ENCODE data around the gene HUS1. TPM values are rescaled to one million over a fixed set of nuclear protein-coding genes. Genes with fewer than 3 reads are reported as not detected.

HUS1 gene
- total RNA-seq, 1 donor from 2014 or later = 34.4 TPM

DNA sequence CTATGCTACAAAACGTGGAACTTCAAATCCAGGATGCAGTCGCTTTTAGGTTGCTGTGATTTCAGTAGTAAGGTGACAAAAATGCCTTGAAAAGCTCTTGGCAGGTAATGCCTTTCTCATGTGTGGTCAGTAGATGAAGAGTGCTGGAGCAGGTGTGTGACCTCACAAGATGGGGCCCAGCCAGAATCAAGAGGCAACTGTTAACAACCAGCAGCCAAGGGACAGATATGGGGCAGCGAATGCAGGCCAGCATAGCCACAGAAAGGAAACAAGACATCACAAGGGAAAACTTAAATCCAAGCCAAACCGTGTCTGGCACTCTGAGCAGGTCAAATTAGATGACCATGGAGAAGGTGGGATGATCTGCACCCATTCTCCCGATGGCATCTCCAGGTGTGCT lies 12.3 kb downstream of the HUS1 start:
- Mint-ChIP-seq H3K9me3 (ENCODE audit: unreplicated experiment) (peaks cover 2% of the 10 kb centered on the region), H3K27me3 (ENCODE audit: low read depth, unreplicated experiment) (no peaks in the 10 kb centered on the region), H3K4me3 (ENCODE audit: unreplicated experiment) (no peak overlapping the region), H3K36me3 (ENCODE audit: low read depth, unreplicated experiment) (peaks cover 33% of the 10 kb centered on the region), H3K4me1 (ENCODE audit: low read depth, unreplicated experiment) (peaks cover 5% of the 10 kb centered on the region), H3K27ac (ENCODE audit: unreplicated experiment) (no peak overlapping the region)
- TF ChIP-seq, protein P1, sequence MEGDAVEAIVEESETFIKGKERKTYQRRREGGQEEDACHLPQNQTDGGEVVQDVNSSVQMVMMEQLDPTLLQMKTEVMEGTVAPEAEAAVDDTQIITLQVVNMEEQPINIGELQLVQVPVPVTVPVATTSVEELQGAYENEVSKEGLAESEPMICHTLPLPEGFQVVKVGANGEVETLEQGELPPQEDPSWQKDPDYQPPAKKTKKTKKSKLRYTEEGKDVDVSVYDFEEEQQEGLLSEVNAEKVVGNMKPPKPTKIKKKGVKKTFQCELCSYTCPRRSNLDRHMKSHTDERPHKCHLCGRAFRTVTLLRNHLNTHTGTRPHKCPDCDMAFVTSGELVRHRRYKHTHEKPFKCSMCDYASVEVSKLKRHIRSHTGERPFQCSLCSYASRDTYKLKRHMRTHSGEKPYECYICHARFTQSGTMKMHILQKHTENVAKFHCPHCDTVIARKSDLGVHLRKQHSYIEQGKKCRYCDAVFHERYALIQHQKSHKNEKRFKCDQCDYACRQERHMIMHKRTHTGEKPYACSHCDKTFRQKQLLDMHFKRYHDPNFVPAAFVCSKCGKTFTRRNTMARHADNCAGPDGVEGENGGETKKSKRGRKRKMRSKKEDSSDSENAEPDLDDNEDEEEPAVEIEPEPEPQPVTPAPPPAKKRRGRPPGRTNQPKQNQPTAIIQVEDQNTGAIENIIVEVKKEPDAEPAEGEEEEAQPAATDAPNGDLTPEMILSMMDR (IDR thresholded peaks at IDR 0.05; ENCODE audit: insufficient read depth, low read depth, low read length) = no peak
- TF ChIP-seq EZH2 (IDR thresholded peaks at IDR 0.05; ENCODE audit: insufficient read depth, low read length) = no peak
- Histone ChIP-seq H3K27me3 (ENCODE audit: insufficient read depth, low read length) (no peaks in the 10 kb centered on the region), H3K79me2 (ENCODE audit: insufficient read depth, low read length) (no peaks in the 10 kb centered on the region), H2AFZ (ENCODE audit: low read depth, low read length) (no peak overlapping the region), H3K27ac (ENCODE audit: low read depth, low read length) (no peak overlapping the region), H3K4me1 (ENCODE audit: insufficient read depth, low read length) (no peaks in the 10 kb centered on the region), H4K20me1 (ENCODE audit: insufficient read depth, low read length) (peaks cover 3% of the 10 kb centered on the region), H3K9me3 (ENCODE audit: insufficient read depth, low read depth, low read length) (no peaks in the 10 kb centered on the region), H3K4me2 (ENCODE audit: low read length) (no peak overlapping the region), H3K4me3 (ENCODE audit: insufficient read depth, low read depth, low read length) (no peak overlapping the region), H3K36me3 (ENCODE audit: insufficient read depth, low read length) (peaks cover 48% of the 10 kb centered on the region), H3K9ac (ENCODE audit: low read length) (no peak overlapping the region)
- DNase-seq (ENCODE audit: low read depth) (no peak), FAIRE-seq (no peak)

DNA sequence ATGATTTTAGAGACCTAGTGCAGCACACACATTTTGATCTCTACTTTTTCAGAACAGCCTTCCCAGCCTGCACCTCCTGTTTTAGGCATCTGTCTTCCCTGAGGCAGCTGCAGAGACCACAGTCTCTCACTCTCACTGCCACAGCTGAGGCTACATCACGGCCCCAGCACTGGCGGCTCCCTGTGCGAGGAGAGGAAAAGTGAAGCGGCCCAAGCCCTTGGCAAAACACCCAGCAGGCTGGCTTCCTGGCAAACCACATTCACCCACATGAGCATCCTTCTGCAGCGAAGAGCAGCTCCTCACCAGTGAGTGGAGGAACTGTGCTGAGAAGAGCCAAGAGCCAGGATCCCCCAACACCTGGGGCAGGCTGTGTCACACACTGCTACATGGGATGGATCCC lies 14.0 kb downstream of the HUS1 start:
- Histone ChIP-seq H3K9ac (ENCODE audit: low read length) (no peak overlapping the region), H4K20me1 (ENCODE audit: insufficient read depth, low read length) (peaks cover 3% of the 10 kb centered on the region), H3K4me3 (ENCODE audit: insufficient read depth, low read depth, low read length) (no peak overlapping the region), H3K4me2 (ENCODE audit: low read length) (no peak overlapping the region), H3K27ac (ENCODE audit: low read depth, low read length) (no peak overlapping the region), H3K27me3 (ENCODE audit: insufficient read depth, low read length) (no peaks in the 10 kb centered on the region), H3K79me2 (ENCODE audit: insufficient read depth, low read length) (no peaks in the 10 kb centered on the region), H2AFZ (ENCODE audit: low read depth, low read length) (no peak overlapping the region), H3K9me3 (ENCODE audit: insufficient read depth, low read depth, low read length) (no peaks in the 10 kb centered on the region), H3K36me3 (ENCODE audit: insufficient read depth, low read length) (peaks cover 54% of the 10 kb centered on the region), H3K4me1 (ENCODE audit: insufficient read depth, low read length) (no peaks in the 10 kb centered on the region)
- no peak for FAIRE-seq
- no peak overlapping the region for H3K4me3 Mint-ChIP-seq (ENCODE audit: unreplicated experiment)
- H3K36me3 Mint-ChIP-seq (ENCODE audit: low read depth, unreplicated experiment) = peaks cover 46% of the 10 kb centered on the region
- no peak for DNase-seq (ENCODE audit: low read depth)
- no peak overlapping the region for H3K27ac Mint-ChIP-seq (ENCODE audit: unreplicated experiment)
- peaks cover 5% of the 10 kb centered on the region for H3K4me1 Mint-ChIP-seq (ENCODE audit: low read depth, unreplicated experiment)
- TF ChIP-seq, protein P1 (IDR thresholded peaks at IDR 0.05; ENCODE audit: insufficient read depth, low read depth, low read length) = no peak
- no peak for TF ChIP-seq EZH2 (IDR thresholded peaks at IDR 0.05; ENCODE audit: insufficient read depth, low read length)
- H3K27me3 Mint-ChIP-seq (ENCODE audit: low read depth, unreplicated experiment) = no peaks in the 10 kb centered on the region
- peaks cover 2% of the 10 kb centered on the region for H3K9me3 Mint-ChIP-seq (ENCODE audit: unreplicated experiment)

DNA sequence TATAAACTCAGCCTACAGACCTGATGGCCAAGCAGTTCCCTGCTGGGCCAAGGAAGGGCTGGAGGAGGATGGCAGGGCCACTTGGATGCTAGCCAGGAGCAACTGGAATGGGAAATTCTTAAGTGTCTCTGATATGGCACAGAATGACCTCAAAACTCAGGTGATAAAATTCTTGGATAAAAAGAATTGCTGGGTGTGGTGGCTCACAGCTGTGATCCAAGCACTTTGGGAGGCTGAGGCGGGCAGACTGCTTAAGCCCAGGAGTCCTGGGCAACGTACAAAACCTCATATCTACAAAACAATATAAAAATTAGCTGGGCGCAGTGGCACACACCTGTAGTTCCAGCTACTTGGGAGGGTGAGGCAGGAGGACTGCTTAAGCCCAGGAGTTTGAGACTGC lies 17.2 kb downstream of the HUS1 start:
- TF ChIP-seq, protein P1 (IDR thresholded peaks at IDR 0.05; ENCODE audit: insufficient read depth, low read depth, low read length) = no peak
- no peak for TF ChIP-seq EZH2 (IDR thresholded peaks at IDR 0.05; ENCODE audit: insufficient read depth, low read length)
- FAIRE-seq (no peak), DNase-seq (ENCODE audit: low read depth) (no peak)
- Mint-ChIP-seq H3K27me3 (ENCODE audit: low read depth, unreplicated experiment) (no peaks in the 10 kb centered on the region), H3K4me3 (ENCODE audit: unreplicated experiment) (no peak overlapping the region), H3K36me3 (ENCODE audit: low read depth, unreplicated experiment) (peaks cover 54% of the 10 kb centered on the region), H3K27ac (ENCODE audit: unreplicated experiment) (no peak overlapping the region), H3K9me3 (ENCODE audit: unreplicated experiment) (peaks cover 2% of the 10 kb centered on the region), H3K4me1 (ENCODE audit: low read depth, unreplicated experiment) (no peaks in the 10 kb centered on the region)
- Histone ChIP-seq H3K36me3 (ENCODE audit: insufficient read depth, low read length) (peaks cover 41% of the 10 kb centered on the region), H3K4me3 (ENCODE audit: insufficient read depth, low read depth, low read length) (no peak overlapping the region), H2AFZ (ENCODE audit: low read depth, low read length) (no peak overlapping the region), H3K4me2 (ENCODE audit: low read length) (no peak overlapping the region), H3K9ac (ENCODE audit: low read length) (no peak overlapping the region), H3K4me1 (ENCODE audit: insufficient read depth, low read length) (no peaks in the 10 kb centered on the region), H4K20me1 (ENCODE audit: insufficient read depth, low read length) (no peaks in the 10 kb centered on the region), H3K79me2 (ENCODE audit: insufficient read depth, low read length) (no peaks in the 10 kb centered on the region), H3K27me3 (ENCODE audit: insufficient read depth, low read length) (no peaks in the 10 kb centered on the region), H3K9me3 (ENCODE audit: insufficient read depth, low read depth, low read length) (no peaks in the 10 kb centered on the region), H3K27ac (ENCODE audit: low read depth, low read length) (no peak overlapping the region)

Measured in astrocyte (in vitro differentiated cells and primary cell).